Measurements from ENCODE around the gene CPNE4. TPM values are rescaled to one million over a fixed set of nuclear protein-coding genes. Genes with fewer than 3 reads are reported as not detected.

The CPNE4 gene
- total and polyA plus RNA-seq, 2 donors (not counting 3 experiments of a cell fraction or from before 2014, with no cell fraction given): not detected

DNA sequence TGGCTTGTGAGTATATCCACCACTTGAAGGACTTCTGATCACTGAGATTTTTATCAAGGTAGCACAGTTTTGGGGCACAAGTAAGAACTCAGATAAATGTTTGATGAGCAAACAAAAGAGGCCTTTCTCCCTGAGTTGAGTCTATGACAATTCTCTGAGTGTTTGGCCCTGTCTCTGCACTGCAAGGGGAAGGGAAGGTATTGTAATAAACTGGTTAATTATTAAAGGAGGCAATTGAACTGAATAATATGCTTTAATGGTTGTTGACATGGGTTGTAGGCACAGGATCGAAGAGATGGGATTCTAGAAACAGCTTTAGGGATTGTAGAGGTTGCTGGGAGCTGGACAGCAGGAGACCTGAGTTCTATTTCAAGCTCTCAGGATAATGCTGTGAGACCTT is 437.0 kb downstream of the CPNE4 start:
- ChIA-PET POLR2A (no interaction called here), CTCF (no interaction called here)
- no peak for FAIRE-seq
- no TSS peak for BruUV-seq (replicated peaks)
- H4K20me1 ChIP-seq (replicated peaks; ENCODE audit: control insufficient read depth, extremely low read depth, insufficient read depth, low read length): peaks cover 2% of the 10 kb centered on the region
- intact Hi-C loops (cut with micrococcal nuclease): no loop called here
- H3K4me2 ChIP-seq (ENCODE audit: insufficient read depth, low read length): no peak overlapping the region
- no peaks in the 10 kb centered on the region for H3K4me1 ChIP-seq (ENCODE audit: control insufficient read depth, extremely low read depth, insufficient read depth, low read length)
- H2AFZ ChIP-seq (ENCODE audit: low read depth, low read length): no peak overlapping the region
- H3K36me3 ChIP-seq (ENCODE audit: control insufficient read depth in 2 of 2, extremely low read depth in 1 of 2, insufficient read depth in 2 of 2, low read length in 2 of 2): no peaks in the 10 kb centered on the region
- H3K27ac ChIP-seq (ENCODE audit: insufficient read depth, low read depth, low read length): no peak overlapping the region
- H3K9ac ChIP-seq (replicated peaks; ENCODE audit: extremely low read depth, insufficient read depth, low read length): no peak overlapping the region
- dilution Hi-C loops (cut with MboI; ENCODE audit: extremely low pct_ligation_motif_present, low sequenced_read_pairs): no loop called here
- DNase-seq (ENCODE audit: low read depth, low spot score): no peak
- no peaks in the 10 kb centered on the region for H3K79me2 ChIP-seq (ENCODE audit: control insufficient read depth, insufficient read depth, low read length)
- TF ChIP-seq, protein P1, sequence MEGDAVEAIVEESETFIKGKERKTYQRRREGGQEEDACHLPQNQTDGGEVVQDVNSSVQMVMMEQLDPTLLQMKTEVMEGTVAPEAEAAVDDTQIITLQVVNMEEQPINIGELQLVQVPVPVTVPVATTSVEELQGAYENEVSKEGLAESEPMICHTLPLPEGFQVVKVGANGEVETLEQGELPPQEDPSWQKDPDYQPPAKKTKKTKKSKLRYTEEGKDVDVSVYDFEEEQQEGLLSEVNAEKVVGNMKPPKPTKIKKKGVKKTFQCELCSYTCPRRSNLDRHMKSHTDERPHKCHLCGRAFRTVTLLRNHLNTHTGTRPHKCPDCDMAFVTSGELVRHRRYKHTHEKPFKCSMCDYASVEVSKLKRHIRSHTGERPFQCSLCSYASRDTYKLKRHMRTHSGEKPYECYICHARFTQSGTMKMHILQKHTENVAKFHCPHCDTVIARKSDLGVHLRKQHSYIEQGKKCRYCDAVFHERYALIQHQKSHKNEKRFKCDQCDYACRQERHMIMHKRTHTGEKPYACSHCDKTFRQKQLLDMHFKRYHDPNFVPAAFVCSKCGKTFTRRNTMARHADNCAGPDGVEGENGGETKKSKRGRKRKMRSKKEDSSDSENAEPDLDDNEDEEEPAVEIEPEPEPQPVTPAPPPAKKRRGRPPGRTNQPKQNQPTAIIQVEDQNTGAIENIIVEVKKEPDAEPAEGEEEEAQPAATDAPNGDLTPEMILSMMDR (IDR thresholded peaks at IDR 0.05; ENCODE audit: extremely low read depth in 1 of 2, insufficient read depth in 1 of 2, low read depth in 1 of 2, low read length in 2 of 2): no peak
- TF ChIP-seq POLR2AphosphoS5 (IDR thresholded peaks at IDR 0.05; ENCODE audit: insufficient read depth, low read depth, low read length) (no peak), POLR2A (IDR thresholded peaks at IDR 0.05; ENCODE audit: low read depth, low read length) (no peak), GATA2 (IDR thresholded peaks at IDR 0.05; ENCODE audit: insufficient read depth, insufficient read length, low read depth, low read length) (no peak), EZH2 (IDR thresholded peaks at IDR 0.05; ENCODE audit: borderline replicate concordance, low read depth, low read length, severe bottlenecking) (no peak), FOS (IDR thresholded peaks at IDR 0.05; ENCODE audit: borderline replicate concordance, insufficient read depth, low read length) (no peak), MYC (IDR thresholded peaks at IDR 0.05; ENCODE audit: low read depth, low read length) (no peak), JUN (IDR thresholded peaks at IDR 0.05; ENCODE audit: borderline replicate concordance, insufficient read depth, insufficient read length, low read depth) (no peak)
- TF ChIP-seq, protein P2, sequence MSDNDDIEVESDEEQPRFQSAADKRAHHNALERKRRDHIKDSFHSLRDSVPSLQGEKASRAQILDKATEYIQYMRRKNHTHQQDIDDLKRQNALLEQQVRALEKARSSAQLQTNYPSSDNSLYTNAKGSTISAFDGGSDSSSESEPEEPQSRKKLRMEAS (IDR thresholded peaks at IDR 0.05; ENCODE audit: insufficient read depth, insufficient read length): no peak
- no peak overlapping the region for H3K4me3 ChIP-seq (replicated peaks in 1 of 3; ENCODE audit: insufficient read depth in 1 of 3, low read depth in 1 of 3, low read length in 3 of 3)
- H3K9me1 ChIP-seq (replicated peaks; ENCODE audit: control insufficient read depth, extremely low read depth, insufficient read depth, low read length): no peaks in the 10 kb centered on the region
- no peaks in the 10 kb centered on the region for H3K27me3 ChIP-seq (ENCODE audit: control insufficient read depth in 2 of 2, insufficient read depth in 2 of 2, low read length in 2 of 2)
- H3K9me3 ChIP-seq (replicated peaks; ENCODE audit: control insufficient read depth, insufficient read depth, low read length): no peaks in the 10 kb centered on the region

All from endothelial cell of umbilical vein (primary cell).